WTC11 (cell line): ENCODE results near the gene AMY2A. TPM values are rescaled to one million over a fixed set of nuclear protein-coding genes. Genes with fewer than 3 reads are reported as not detected.
"Not testable (repeated sequence)": the region's sequence is repeated elsewhere in the genome, so short reads cannot be mapped to it uniquely, and the experiment has no call there.

Experiments used
- ATAC-seq: fragments of 200-7000 bp; cut with Tn5 transposase; 2 replicates; pipeline ENCODE4 v1.10.0; 2021; ENCODE audit warnings: mild to moderate bottlenecking, moderate library complexity
- CTCF ChIA-PET: fragments of 300-600 bp; sonication (Branson Sonifier 250); formaldehyde crosslinking; loops from one replicate; lab custom pipeline; 2021; ENCODE audit warnings: antibody characterized with exemption; lab: Charles Lee
- POLR2A ChIA-PET: fragments of 350-600 bp; sonication (Branson Sonifier 250); formaldehyde crosslinking; loops from one replicate; lab custom pipeline; 2021; ENCODE audit warnings: antibody characterized with exemption; lab: Charles Lee
- DNase-seq: peaks from one replicate; pipeline ENCODE4 v3.0.0; 2021; ENCODE audit warnings: low spot score
- H3K27ac Mint-ChIP-seq: 2 replicates; pipeline ENCODE4 v1.8.0; 2021; ENCODE audit warnings: mixed read lengths
- H3K27me3 Mint-ChIP-seq: 2 replicates; pipeline ENCODE4 v1.8.0; 2021; ENCODE audit warnings: low read depth, mild to moderate bottlenecking, moderate library complexity, mixed read lengths
- H3K36me3 Mint-ChIP-seq: 2 replicates; pipeline ENCODE4 v1.8.0; 2021; ENCODE audit warnings: mixed read lengths
- H3K4me1 Mint-ChIP-seq: 2 replicates; pipeline ENCODE4 v1.8.0; 2022; ENCODE audit warnings: mixed read lengths
- H3K4me3 Mint-ChIP-seq: 2 replicates; pipeline ENCODE4 v1.8.0; 2021; ENCODE audit warnings: mild to moderate bottlenecking, moderate library complexity, mixed read lengths
- H3K9me3 Mint-ChIP-seq: 2 replicates; pipeline ENCODE4 v1.8.0; 2021; ENCODE audit warnings: mixed read lengths
- AR ChIP-seq: fragments of 250-450 bp; sonication (Bioruptor Pico); IDR thresholded peaks from 2 replicates; pipeline ENCODE4 v1.9.0; 2021; ENCODE audit warnings: mild to moderate bottlenecking
- CREM ChIP-seq: sonication (generic); formaldehyde crosslinking; IDR thresholded peaks from 2 replicates; pipeline ENCODE4 v1.8.1; 2022; ENCODE audit warnings: mild to moderate bottlenecking, missing genetic modification reagents, moderate library complexity
- E2F1 ChIP-seq: sonication (generic); formaldehyde crosslinking; IDR thresholded peaks from 2 replicates; pipeline ENCODE4 v1.8.0; 2022; ENCODE audit warnings: mild to moderate bottlenecking, missing genetic modification reagents
- ELF4 ChIP-seq: sonication (generic); formaldehyde crosslinking; IDR thresholded peaks from 2 replicates; pipeline ENCODE4 v1.8.1; 2022; ENCODE audit warnings: low read depth, mild to moderate bottlenecking, moderate library complexity, missing genetic modification reagents
- ETV6 ChIP-seq: sonication (generic); formaldehyde crosslinking; IDR thresholded peaks from 2 replicates; pipeline ENCODE4 v1.8.1; 2022; ENCODE audit warnings: mild to moderate bottlenecking, missing genetic modification reagents
- FOXK1 ChIP-seq: sonication (generic); formaldehyde crosslinking; IDR thresholded peaks from 2 replicates; pipeline ENCODE4 v1.8.0; 2022; ENCODE audit warnings: mild to moderate bottlenecking, moderate library complexity, missing genetic modification reagents
- FOXP1 ChIP-seq: sonication (generic); formaldehyde crosslinking; IDR thresholded peaks from 2 replicates; pipeline ENCODE4 v1.8.0; 2022; ENCODE audit warnings: missing genetic modification reagents, mild to moderate bottlenecking, moderate library complexity, borderline replicate concordance
- FOXP4 ChIP-seq: sonication (generic); formaldehyde crosslinking; IDR thresholded peaks from 2 replicates; pipeline ENCODE4 v1.8.0; 2022; ENCODE audit warnings: mild to moderate bottlenecking, missing genetic modification reagents
- NR2C2 ChIP-seq: sonication (generic); formaldehyde crosslinking; IDR thresholded peaks from 2 replicates; pipeline ENCODE4 v1.8.0; 2022; ENCODE audit warnings: mild to moderate bottlenecking, missing genetic modification reagents
- USF2 ChIP-seq: sonication (generic); formaldehyde crosslinking; IDR thresholded peaks from 2 replicates; pipeline ENCODE4 v1.8.1; 2023; ENCODE audit warnings: mild to moderate bottlenecking, missing genetic modification reagents, moderate library complexity
- ZBTB21 ChIP-seq: sonication (generic); formaldehyde crosslinking; IDR thresholded peaks from 2 replicates; pipeline ENCODE4 v1.8.1; 2023; ENCODE audit warnings: mild to moderate bottlenecking, missing genetic modification reagents, borderline replicate concordance
- total RNA-seq: library from RNA; stranded (reverse); gene quantifications from 3 replicates; pipeline ENCODE4 v1.2.3, GENCODE V29; 2021

The AMY2A gene
- total RNA-seq, 1 experiment from 2014 or later: 0.48 TPM

DNA sequence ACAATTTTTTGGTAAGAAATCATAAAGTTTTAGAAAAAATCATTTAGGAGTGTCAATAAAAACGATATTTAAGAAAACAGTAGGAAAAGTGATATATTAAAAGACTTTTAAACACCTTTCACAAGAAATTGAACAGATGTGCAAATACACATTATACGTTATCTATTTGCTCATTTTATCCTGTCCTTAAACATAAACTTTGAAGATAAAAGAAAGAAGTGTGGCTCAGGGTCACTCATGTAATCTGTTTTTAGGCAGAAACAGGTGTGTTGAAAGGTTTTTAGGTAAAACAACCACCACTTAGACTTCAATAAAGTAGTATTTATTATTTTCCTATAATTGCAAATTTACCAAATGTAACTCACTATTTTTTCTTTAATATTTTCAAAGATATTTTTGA is 32.7 kb upstream of the AMY2A start:
- ATAC-seq: no peak
- no peak for DNase-seq
- peaks cover 3% of the 10 kb centered on the region; the same call in 1 of the 2 replicates for H3K27me3 Mint-ChIP-seq

GRCh38 chr1:103602740-103603139 is 14.5 kb upstream of the AMY2A start:
- CTCF ChIA-PET, H3K27me3 Mint-ChIP-seq, H3K9me3 Mint-ChIP-seq, ATAC-seq, H3K4me1 Mint-ChIP-seq, POLR2A ChIA-PET, H3K36me3 Mint-ChIP-seq, H3K4me3 Mint-ChIP-seq, DNase-seq, H3K27ac Mint-ChIP-seq: not testable (repeated sequence)

More for the DNA sequence above, 32.7 kb upstream of the AMY2A start:
- POLR2A ChIA-PET: no interaction called here
- TF ChIP-seq AR (CRISPR knock-in tag) (no peak), FOXK1 (no peak), NR2C2 (CRISPR knock-in tag) (no peak), FOXP1 (CRISPR knock-in tag) (no peak)
- CTCF ChIA-PET: no interaction called here
- Mint-ChIP-seq H3K4me1 (no peaks in the 10 kb centered on the region), H3K27ac (no peak overlapping the region), H3K9me3 (peaks cover 28% of the 10 kb centered on the region), H3K4me3 (no peak overlapping the region), H3K36me3 (peaks cover 21% of the 10 kb centered on the region)

- no peaks in the 10 kb centered on the region for H3K4me1 Mint-ChIP-seq
- ChIA-PET CTCF (no interaction called here), POLR2A (no interaction called here)
- no peaks in the 10 kb centered on the region for H3K36me3 Mint-ChIP-seq
- no peak for TF ChIP-seq FOXP1 (CRISPR knock-in tag)
- no peak for TF ChIP-seq ELF4 (CRISPR knock-in tag)
- no peak for TF ChIP-seq ZBTB21 (CRISPR knock-in tag)
- TF ChIP-seq FOXP4: no peak
- TF ChIP-seq CREM: no peak
- TF ChIP-seq ETV6 (CRISPR knock-in tag): no peak
- TF ChIP-seq USF2 (CRISPR knock-in tag): no peak
- TF ChIP-seq E2F1 (CRISPR knock-in tag): no peak
- H3K27ac Mint-ChIP-seq: no peak overlapping the region
- no peak for DNase-seq
- ATAC-seq: no peak
- H3K27me3 Mint-ChIP-seq: no peaks in the 10 kb centered on the region
- no peaks in the 10 kb centered on the region for H3K9me3 Mint-ChIP-seq
- no peak overlapping the region for H3K4me3 Mint-ChIP-seq
Measured at GRCh38 chr1:103616362-103616761, 865 bp upstream of the AMY2A start.

DNA sequence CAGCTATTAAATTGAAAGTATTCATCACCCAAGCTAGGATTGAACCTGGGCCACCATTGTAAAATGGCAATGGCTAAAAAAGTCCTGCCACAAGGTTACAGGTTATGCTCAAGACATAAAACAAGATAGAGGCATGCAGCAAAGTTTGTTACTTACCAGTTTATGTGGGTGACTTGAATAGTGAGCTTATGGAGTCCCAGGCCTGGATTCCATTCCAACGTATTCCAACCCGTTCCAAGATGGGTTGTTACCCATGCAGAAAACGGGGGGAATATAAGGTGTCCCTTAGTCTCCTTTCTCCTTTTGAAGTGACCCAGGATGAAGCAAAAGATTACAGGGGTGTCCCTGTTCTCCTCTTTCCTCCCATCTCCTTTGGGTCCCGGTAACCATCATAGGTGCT is 10.2 kb downstream of the AMY2A start:
- CTCF ChIA-PET, ATAC-seq, POLR2A ChIA-PET, H3K27me3 Mint-ChIP-seq, H3K9me3 Mint-ChIP-seq, H3K4me1 Mint-ChIP-seq, H3K4me3 Mint-ChIP-seq, H3K27ac Mint-ChIP-seq, DNase-seq, H3K36me3 Mint-ChIP-seq: not testable (repeated sequence)

DNA sequence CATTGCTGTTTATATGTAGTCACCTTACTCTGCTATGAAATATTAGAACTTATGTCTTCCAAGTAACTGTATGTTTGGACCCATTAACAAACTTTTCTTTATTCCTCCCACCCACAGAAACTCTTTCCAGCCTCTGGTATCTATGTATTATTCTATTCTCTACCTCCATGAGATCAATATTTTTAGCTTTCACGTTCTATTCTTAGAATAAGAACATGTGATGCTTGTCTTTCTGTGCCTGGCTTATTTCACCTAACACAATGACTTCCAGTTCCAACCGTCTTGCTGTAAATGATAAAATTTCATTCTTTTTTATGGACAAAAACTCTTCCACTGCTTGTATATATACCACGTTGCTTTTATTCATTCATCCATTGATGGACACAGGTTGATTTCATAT is 24.0 kb downstream of the AMY2A start:
- H3K27me3 Mint-ChIP-seq, H3K36me3 Mint-ChIP-seq, H3K9me3 Mint-ChIP-seq, H3K27ac Mint-ChIP-seq, ATAC-seq, H3K4me1 Mint-ChIP-seq, CTCF ChIA-PET, DNase-seq, H3K4me3 Mint-ChIP-seq, POLR2A ChIA-PET: not testable (repeated sequence)

DNA sequence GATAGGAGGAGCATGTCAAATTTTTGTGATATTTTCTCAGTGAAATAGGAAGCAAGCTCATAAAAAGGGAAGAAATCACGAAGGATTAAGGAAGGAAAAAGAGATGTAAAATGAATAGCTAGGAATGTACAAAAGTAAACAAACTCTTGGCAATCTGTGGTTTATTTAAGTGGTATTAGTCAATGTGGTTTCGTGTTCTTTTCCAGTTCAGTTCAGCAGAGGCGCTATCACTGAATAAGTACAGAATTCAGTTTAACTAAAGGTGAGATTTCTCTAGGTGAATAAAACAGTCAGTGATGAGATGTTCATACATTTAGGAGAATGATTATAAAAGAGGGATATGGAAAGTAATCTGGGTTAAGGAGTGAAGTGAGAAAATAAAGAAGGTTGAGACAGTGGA is 26.7 kb downstream of the AMY2A start:
- H3K4me3 Mint-ChIP-seq, H3K9me3 Mint-ChIP-seq, ATAC-seq, DNase-seq, H3K36me3 Mint-ChIP-seq, H3K4me1 Mint-ChIP-seq, POLR2A ChIA-PET, CTCF ChIA-PET, H3K27me3 Mint-ChIP-seq, H3K27ac Mint-ChIP-seq: not testable (repeated sequence)

DNA sequence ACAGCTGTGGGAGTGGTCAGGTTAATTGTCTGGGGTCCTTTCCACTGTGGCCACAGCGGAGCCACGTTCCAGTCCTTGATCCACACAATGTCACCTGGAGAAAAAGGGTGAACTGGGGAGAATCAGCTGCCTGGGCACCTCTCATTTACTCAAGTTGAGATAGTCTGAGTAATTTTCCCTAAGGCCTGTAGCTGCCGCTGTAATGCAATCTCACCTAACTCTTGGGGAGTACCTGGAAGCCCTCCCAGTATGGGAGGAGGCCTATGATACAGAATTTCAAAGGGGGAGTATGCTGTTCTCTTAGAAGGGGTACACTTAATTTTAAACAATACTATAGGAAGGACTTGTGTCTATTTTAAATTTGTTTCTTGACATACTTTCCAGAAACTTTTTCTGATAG is 33.1 kb downstream of the AMY2A start:
- POLR2A ChIA-PET, ATAC-seq, DNase-seq, H3K36me3 Mint-ChIP-seq, H3K27me3 Mint-ChIP-seq, H3K27ac Mint-ChIP-seq, H3K4me3 Mint-ChIP-seq, CTCF ChIA-PET, H3K9me3 Mint-ChIP-seq, H3K4me1 Mint-ChIP-seq: not testable (repeated sequence)

DNA sequence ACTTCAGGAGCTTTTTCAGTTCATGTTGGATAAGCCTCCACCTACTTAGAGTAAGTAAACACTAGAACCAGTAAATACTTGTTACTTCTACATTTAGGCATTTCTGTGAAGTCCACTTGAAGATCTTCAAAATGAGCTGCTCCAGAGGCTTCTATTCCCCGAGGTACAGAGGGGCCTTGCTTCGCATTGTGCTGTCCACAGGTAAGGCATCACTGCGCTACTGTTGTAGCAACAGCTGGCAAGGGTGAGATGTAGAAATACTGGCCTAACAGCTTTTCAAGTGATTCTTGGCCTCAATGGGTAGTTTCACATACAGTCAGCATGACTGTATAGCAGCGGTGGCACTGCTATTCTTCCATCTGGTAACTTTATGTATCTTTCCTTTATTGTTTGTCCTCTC is 33.7 kb downstream of the AMY2A start:
- DNase-seq, H3K27ac Mint-ChIP-seq, CTCF ChIA-PET, POLR2A ChIA-PET, H3K9me3 Mint-ChIP-seq, ATAC-seq, H3K4me3 Mint-ChIP-seq, H3K27me3 Mint-ChIP-seq, H3K36me3 Mint-ChIP-seq, H3K4me1 Mint-ChIP-seq: not testable (repeated sequence)
